ENCODE measurements around the gene TRIM33.

- TF ChIP-seq CTCF (IDR thresholded peaks at IDR 0.05): no peak
- TF ChIP-seq POLR2A (IDR thresholded peaks at IDR 0.05): no peak
Measured at GRCh38 chr1:114435088-114435715, 75.8 kb downstream of the TRIM33 start.

Data from body of pancreas (tissue), 4 donors.